Activated naive CD4-positive, alpha-beta T cell (primary cell): Measurements from ENCODE around the gene RACK1.
"Not testable (repeated sequence)": the region's sequence is repeated elsewhere in the genome, so short reads cannot be mapped to it uniquely, and the experiment has no call there.

ENCODE experiments used
- DNase-seq, 4 experiments: peaks; one replicate each; lab custom pipeline; 2025; lab: John Stamatoyannopoulos, UW

RACK1 gene

DNA sequence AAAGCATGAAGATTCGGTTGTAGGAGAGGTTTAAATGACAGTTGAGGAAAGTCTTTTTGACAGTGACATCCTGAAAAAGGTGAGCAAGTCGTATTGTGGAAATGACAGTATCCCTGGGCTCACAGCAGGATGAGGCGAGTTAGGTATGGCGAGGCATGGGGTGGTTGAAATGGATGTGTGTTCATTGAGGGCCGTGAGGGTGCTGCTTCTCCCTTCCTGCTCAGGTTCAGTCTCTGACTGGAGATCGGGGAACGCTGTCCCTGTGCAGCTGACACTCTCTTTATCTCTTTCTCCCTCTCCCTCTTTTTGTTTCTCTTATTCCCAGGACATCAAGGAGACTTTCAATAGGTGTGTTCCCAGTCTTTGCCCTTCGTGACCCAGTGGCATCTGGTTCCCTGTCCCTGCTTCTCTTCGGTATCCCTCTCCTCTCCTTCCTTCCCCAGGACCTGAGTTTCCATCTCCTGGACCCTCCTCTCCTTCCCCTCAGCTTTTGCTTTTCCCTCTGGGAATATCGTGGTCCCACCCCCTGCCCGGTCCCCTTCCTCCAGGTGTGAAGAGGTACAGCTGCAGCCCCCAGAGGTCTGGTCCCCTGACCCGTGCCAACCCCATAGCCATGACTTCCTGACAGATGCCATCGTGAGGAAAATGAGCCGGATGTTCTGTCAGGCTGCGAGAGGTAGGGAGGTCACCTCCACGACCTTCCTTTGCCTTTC, 10.5 kb downstream of the RACK1 start:
- no peak for DNase-seq

DNA sequence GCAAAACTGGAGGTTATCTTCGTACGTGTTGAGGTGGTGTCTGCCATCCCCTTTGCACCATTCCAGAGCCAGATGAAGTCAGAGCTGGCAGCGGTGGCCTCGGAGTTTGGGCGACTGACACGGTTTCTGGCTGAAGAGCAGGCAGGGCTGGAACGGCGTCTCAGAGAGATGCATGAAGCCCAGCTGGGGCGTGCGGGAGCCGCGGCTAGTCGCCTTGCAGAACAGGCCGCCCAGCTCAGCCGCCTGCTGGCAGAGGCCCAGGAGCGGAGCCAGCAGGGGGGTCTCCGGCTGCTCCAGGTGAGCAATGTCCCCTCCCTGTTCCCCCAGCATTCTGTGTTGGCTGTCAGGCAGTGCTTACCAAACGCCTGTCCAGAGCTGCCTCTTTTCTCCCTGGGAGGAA, 11.1 kb downstream of the RACK1 start:
- DNase-seq = no peak

DNA sequence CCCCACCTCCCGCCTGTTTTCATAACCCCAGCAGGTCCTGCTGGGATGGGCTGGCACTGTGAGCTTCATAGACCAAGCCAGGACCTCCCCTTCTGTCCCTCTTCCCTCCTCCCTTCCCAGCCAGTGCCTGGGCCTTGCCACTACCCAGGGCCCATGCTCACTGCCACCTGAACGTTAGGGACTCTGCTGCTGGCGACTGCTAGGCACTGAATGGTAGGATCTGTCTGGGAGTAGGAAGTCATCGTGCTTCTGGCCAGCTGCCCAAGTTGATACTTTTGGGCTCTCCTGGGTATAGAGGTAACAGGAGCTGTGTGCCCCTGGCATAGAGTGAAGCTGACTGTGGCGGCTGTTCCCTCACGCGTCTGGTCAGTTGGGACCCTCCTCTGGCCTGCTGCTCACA, 12.3 kb downstream of the RACK1 start:
- no peak for DNase-seq

DNA sequence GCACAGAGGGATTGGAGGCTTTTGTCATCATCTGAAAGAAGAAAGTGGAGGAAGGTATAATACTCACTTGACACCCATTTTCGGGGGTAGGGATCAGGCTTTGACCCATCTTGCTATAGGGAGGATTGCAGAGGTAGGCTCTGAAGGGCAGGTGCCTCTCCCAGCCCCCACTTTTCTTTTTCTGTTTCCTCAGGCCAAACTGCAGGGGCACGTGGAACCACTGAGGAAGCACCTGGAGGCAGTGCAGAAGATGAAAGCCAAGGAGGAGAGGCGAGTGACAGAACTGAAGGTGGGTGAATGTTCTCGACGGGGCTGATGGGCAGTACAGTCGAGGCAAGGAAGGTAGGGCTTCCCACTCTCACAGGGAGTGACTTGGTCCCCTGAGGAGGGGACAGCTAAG, 13.2 kb downstream of the RACK1 start:
- DNase-seq = no peak

DNA sequence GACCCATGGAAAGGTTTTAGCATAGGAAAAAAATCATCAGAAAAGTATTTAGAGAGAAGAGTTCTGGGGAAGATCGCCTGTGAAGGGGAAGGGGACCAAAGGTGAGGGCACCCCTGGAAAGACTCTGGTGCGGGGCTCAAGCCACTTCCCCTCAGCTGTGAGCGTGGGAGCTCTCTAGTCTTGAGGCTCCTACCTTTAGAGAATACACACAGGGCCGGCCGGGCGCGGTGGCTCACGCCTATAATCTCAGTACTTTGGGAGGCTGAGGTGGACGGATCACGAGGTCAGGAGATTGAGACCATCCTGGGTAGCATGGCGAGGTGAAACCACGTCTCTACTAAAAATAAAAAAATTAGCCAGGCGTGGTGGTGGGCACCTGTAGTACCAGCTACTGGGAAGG, 13.7 kb downstream of the RACK1 start:
- no peak for DNase-seq

DNA sequence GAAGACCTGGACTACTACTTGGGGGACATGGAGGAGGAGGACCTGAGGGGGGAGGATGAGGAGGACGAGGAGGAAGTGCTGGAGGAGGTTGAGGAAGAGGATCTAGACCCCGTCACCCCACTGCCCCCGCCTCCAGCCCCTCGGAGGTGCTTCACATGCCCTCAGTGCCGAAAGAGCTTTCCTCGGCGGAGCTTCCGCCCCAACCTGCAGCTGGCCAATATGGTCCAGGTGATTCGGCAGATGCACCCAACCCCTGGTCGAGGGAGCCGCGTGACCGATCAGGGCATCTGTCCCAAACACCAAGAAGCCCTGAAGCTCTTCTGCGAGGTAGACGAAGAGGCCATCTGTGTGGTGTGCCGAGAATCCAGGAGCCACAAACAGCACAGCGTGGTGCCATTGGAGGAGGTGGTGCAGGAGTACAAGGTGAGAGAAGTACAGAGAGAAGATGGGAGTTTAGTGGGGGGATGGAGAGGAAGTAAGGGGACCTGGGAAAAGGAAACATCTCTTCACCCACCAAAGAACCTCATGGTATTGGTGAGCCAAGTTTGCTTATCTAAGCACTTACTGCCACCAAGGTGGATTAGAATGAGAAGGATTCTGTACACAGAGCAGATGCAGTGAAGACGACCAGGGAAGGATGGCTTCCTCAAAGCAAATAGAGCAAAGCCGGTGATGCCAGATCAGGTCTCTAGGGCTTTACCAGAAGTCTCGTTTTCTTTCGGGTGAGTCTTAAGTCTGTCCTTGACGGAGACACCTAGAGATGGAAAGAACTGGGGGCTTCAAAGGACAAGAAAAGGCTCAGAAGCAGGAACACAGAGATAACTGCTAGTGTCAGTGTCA, 19.1 kb downstream of the RACK1 start:
- no peak for DNase-seq

DNA sequence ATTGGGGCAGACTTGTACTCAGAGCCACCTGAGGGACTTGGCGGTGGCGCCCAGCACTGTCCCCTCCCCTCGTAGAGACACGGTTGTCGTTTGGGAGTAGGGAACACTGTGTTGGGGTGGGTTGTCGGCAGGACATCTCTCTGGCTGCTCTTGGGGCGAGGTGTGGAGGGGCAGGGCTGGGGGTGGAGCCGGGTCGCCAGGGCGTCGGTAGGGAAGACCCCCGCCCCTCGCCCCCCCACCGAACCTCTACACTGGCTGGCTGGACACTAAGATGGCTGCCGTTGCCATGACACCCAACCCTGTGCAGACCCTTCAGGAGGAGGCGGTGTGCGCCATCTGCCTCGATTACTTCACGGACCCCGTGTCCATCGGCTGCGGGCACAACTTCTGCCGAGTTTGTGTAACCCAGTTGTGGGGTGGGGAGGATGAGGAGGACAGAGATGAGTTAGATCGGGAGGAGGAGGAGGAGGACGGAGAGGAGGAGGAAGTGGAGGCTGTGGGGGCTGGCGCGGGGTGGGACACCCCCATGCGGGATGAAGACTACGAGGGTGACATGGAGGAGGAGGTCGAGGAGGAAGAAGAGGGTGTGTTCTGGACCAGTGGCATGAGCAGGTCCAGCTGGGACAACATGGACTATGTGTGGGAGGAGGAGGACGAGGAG, 19.8 kb downstream of the RACK1 start:
- DNase-seq = no peak

DNA sequence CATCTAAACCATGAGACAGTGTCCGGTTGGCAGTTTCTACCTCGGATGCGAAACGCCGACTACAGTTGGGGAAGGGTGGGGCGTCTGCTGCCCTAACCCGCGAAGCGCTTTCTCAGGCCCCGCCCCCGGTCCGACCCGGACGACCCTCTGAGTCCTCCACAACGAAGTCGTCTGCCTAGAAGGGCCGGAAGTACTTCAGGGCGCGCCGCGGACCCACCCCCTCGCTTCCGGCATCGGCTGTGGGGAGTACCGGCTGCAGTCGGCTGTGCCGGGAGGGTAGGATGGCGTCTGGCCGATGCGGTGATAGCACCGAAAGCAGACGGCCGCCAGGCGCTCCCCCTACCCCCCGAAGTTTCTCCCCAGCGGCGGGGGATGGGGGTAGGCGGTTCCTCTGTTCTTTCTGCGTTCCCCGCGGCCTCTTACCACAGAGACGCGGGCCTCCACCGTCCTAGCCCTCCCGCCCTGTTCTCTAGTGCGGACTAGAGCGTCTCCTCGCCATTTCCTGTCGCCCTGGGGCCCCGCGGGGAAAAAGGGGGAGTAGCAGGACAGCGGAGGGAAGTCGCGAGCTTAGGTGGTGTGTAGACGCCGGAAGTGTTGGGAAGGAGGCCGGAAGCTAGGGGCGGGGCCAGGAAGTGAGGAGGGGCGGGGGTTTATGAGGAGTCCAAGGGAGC, 20.5 kb downstream of the RACK1 start, which contains the start of gene TRIM41:
TRIM41 (plus strand) TSS at position 224 of the 671 bp plus-strand sequence. CDS start 719 bp downstream, outside the sequence.
- DNase-seq = no peak

DNA sequence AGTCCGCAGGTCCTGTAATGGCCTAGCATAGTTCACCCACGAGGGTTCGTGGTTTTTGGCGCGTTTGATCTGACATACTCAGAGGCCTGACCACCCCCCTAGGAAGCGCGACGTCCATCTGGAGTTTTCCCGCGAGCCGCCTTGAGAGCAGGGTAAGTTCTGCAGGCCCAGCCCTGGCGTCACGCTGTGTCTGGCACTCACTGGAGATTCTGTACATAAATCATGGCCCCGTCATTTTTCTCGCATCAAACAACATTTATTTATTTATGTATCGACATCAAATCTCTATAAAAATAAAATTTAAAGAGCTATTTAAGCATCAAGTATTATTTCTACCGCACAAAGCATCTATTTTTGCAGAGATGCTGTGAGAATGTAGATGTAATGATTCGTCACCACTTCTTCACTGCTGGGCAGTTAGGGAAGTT, 21.1 kb downstream of the RACK1 start:
- DNase-seq = no peak

DNA sequence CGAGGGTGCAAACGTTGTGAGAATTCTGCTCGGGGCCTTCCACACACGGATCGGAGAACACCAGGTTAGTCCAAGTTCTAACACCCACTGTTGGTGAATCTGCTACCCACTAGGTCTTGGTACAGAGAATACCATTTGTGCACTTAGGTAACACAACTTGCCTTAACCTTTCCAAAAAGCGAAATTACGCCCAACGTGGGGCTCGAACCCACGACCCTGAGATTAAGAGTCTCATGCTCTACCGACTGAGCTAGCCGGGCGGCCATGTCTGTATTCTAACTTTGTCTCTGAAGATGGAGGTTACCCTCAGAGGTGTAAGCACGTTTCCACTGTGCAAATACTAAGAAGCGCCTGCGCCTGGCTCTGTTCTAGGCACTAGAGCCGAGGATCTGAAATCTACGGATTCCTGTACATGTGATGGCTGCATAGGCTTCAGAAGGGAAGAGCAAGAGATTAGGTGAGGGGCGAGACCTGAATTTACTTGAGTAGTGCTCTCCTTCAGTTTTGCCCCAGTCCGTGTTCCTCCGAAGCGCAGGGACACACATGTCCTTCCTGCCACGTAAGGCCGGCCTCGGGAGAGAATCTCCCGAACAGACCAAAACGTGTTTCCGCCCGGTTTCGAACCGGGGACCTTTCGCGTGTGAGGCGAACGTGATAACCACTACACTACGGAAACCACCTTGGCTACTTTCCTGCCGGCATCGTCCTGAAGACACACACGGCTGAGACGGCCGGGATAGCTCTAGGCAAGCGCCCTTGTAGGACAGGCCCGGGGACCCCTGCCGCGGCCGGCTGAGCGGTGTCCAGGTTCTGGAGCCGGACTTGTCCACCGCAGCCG, 21.7 kb downstream of the RACK1 start:
- DNase-seq = no peak

DNA sequence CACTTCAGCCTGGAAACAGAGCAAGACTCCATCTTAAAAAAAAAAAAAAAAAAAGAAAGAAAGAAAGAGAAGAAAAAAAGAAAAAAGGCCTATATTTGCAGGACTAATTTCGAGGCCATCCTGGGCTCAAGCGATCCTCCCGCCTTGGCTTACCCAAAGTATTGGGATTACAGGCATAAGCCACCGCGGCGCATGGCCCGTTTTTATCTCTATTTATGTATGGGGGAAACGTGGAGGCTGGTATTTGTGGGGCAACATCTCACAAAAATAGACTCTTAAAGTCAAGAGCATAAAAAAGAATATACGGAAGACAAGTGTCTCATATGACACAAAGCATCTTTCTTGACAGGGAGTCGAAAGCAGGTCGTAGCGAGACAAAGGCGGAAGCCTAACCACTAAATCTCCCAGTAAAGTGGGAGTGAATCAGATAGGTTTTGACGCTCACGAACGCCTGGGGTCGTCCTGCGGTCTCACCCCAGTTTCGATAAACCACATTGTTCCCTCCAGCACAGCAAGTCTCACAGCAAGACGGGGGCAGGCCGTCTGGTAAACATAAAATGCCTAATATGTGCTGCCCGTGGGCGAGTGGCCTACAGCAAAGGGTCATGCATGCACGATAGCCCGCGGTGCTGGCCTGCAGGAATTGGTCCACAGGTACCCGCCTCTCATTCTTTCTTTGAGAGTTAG, 22.5 kb downstream of the RACK1 start:
- no peak for DNase-seq

DNA sequence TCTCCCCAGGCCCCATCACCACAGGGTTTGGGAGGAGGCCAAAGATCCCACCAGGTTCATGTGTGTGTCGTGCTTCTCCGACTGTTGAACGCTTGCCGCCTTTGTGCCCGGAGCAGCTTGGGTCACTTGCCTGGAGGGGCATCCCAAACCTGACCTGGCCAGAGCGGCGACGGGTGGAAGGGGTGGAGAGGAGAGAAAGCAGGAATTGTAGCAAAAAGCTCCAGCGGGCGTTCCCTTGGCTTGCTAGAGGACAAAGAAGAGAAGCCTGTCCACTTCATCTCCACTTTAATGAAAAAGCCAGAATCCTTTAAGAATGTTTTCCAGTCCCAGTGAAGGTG, 23.6 kb downstream of the RACK1 start:
- DNase-seq = no peak

DNA sequence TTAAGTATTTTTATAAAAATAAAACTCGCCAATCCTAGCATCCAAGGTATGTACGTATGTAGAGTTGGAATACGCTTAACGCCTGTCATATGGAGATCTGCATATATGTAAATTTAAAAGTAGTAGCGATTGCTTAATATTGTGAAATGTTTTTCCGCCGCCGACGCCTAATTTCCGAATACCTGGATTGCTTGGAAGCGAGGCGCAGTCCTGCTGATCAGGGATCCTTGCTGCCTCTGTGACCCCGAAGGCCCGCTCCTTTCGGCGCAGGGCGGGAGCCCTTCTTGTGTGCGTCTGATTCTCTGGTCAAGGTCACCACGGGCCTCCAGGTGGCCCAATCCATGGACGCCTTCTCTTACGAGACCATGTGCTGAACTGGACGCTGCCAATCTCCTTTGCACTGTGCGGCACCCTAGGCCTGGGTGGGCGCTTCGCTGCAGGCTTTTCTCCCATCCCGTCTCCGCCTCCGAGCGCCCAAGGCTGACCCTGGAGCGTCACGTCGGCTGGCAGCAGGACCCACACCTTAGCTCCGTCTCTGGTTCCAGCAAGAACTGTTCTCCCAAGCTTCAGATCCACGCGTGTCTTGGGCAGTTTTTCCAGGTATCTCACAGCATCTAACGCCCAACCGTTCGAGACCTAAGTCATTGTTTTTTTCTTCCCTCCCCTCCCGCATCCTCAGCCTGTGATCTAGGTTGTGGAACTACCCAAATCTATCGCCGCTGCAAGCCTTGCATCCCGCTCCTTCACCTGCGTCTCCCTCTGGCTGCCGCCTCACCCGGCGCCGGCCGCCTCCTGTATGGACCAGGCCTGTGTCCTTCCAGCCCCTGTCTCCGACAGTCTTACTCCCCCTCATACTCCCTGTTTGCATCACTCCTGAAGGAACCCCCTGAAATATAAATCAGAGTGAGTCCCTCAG, 24.2 kb downstream of the RACK1 start:
- DNase-seq = no peak

DNA sequence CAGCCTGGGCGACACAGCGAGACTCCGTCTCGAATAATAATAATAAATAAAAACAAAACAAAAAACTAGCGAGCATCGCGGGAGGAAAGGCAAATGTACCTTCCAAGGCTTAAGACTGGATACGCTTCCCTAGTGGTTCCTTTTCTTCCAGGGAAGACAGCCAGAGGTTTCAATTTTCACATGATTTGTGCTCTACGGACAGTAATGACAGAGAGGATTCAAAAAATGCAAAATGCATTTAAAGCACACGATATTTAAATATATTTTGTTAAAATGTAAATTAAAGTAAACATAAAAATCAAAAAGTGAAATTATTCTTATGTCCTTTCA, 24.9 kb downstream of the RACK1 start:
- no peak for DNase-seq

DNA sequence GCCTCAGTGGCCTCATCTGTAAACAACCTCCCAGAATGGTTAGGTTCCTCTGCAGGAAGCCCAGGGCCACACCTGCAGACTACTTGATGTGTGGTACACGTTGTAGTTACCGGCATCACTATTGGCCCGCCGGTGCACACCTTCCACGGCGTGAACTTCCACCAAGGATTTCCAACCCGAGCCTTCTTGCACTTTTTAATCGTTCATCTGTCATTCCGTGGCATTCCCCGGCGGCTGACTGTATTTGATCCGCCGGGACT, 26.0 kb downstream of the RACK1 start:
- DNase-seq = no peak

DNA sequence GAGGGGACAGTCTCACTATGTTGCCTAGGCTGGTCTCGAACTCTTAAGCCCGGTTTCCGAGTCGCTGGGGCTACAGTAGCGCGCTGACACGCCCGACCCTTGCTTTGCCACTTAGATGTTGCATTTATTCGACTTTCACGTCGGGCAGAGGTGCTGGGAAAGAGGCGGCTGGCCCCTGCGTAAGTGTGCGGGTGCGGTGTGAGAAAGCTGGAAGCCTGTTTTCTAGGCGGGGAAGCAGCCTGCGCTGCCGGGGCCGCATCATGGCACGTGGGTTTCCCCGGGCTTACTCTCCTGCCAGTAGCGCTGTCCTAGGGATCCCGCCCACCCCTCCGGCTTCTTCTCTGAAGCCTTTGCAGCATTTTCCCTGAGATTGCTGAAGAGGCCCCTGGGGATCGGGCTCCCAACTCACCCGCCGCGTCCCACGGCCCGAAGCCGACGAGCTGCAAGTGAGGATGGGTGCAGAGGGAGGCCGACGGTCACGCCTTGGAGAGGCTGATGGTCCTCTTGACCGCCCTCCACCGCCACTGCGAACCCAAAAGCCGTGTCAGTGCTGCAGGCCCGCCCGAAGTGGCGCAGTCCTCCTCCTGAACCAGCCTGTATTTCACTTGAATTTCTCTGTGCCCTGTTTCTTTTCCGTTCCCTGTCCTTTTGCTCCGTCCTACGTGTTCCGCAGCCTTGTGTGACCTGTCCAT, 26.4 kb downstream of the RACK1 start:
- DNase-seq = no peak

DNA sequence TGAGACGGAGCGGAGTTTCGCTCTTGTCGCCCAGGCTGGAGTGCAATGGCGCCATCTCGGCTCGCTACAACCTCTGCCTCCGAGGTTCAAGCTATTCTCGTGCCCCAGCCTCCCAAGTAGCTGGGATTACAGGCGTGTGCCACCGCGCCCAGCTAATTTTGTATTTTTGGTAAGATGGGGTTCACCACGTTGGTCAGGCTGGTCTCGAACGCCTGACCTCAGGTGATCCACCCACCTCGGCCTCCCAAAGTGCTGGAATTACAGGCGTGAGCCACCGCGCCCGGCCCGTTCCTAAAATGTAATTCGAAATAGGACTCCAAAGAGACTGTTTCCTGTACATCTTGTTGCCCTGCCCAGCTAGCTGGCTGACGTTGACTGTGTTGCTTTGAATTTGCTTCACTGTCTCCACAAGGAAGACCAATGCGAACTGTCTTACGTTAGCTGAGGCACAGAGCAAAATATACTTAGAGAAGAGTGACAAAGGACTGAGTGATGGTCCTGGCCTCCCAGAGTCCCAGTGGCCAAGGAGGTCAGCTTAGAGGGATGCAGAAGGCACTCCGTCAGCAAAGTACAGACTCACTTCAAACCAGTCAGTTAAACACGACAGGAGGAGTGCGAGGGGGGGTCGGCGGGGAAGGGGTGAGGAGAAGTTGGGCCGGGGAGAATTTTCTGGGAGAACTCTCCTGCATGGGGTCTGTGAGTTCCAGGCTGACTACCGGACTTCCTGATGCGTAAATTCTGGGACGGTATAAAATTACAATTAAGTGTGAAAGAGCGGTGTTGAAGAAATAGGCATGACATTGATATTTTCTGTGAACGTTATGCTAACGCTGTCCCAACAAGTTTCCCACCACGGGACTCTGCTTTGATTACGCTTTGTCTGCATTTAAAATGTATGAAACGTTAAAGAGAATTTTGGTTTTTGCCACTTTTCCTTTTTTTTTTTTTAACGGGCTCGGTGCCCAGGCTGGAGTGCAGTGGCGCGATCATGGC, 27.4 kb downstream of the RACK1 start:
- DNase-seq = no peak

DNA sequence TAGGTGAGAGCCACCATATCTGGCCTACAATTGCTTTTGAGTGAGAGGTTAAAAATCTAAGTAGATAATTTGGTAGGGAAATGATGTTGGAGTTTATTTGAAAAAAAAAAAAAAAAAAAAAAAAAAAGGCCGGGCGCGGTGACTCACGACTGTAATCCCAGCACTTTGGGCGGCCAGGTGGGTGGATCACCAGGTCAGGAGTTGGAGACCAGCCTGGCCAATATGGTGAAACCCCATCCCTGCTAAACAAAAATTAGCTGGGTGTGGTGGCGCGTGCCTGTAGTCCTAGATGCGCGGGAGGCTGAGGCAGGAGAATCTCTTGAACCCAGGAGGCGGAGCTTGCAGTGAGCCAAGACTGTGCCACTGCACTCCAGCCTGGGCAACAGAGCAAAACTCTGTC, 29.5 kb downstream of the RACK1 start:
- not testable (repeated sequence) for DNase-seq
